ENCODE results near the gene TMEM17. TPM values are rescaled to one million over a fixed set of nuclear protein-coding genes. Genes with fewer than 3 reads are reported as not detected.

The TMEM17 gene
- total and polyA plus RNA-seq, 2 donors (not counting 1 experiment from before 2014, with no cell fraction given) = 2.5 to 4.9 TPM

DNA sequence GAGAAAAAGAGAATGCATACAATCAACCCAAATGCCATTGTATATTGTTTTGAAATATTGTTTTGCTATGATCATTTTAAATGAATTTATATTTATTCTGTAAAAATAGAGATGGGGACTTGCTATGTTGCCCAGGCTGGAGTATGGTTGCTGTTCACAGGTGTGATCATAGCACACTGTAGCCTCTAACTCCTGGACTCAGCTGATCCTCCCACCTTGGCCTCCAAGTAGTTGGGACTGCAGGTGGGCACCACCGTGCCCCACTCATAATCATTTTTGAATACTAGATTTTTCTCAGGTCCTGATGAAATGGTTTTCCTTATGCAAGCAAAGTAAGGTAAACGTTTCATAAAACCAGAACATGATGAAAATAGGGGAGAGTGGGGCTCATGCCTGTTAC is 46.3 kb downstream of the TMEM17 start:
- TF ChIP-seq, protein P1, sequence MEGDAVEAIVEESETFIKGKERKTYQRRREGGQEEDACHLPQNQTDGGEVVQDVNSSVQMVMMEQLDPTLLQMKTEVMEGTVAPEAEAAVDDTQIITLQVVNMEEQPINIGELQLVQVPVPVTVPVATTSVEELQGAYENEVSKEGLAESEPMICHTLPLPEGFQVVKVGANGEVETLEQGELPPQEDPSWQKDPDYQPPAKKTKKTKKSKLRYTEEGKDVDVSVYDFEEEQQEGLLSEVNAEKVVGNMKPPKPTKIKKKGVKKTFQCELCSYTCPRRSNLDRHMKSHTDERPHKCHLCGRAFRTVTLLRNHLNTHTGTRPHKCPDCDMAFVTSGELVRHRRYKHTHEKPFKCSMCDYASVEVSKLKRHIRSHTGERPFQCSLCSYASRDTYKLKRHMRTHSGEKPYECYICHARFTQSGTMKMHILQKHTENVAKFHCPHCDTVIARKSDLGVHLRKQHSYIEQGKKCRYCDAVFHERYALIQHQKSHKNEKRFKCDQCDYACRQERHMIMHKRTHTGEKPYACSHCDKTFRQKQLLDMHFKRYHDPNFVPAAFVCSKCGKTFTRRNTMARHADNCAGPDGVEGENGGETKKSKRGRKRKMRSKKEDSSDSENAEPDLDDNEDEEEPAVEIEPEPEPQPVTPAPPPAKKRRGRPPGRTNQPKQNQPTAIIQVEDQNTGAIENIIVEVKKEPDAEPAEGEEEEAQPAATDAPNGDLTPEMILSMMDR (conservative IDR thresholded peaks at IDR 0.05 in 1 of 2, IDR thresholded peaks at IDR 0.05 in 1 of 2; ENCODE audit: low read depth in 1 of 2, low read length in 2 of 2) = no peak
- no peak for TF ChIP-seq EZH2 (IDR thresholded peaks at IDR 0.05; ENCODE audit: low read length, missing control alignments)
- no peak overlapping the region for H3K9ac ChIP-seq (ENCODE audit: insufficient read depth, low read length)
- H3K79me2 ChIP-seq (ENCODE audit: control insufficient read depth, insufficient read depth, low read length) = no peaks in the 10 kb centered on the region
- H3K27ac ChIP-seq (ENCODE audit: insufficient read depth, low read length) = no peak overlapping the region
- H3K4me3 ChIP-seq (replicated peaks in 1 of 4; ENCODE audit: control extremely low read depth in 1 of 4, insufficient read depth in 1 of 4, low read depth in 3 of 4, low read length in 4 of 4) = no peak overlapping the region
- H3K36me3 ChIP-seq (ENCODE audit: control insufficient read depth, insufficient read depth, low read length) = no peaks in the 10 kb centered on the region
- DNase-seq (ENCODE audit: low read depth in 2 of 2) = no peak
- peaks cover 6% of the 10 kb centered on the region for H3K4me1 ChIP-seq (ENCODE audit: control insufficient read depth, extremely low read depth, insufficient read depth, low read length)
- no peaks in the 10 kb centered on the region for H3K9me3 ChIP-seq (ENCODE audit: control insufficient read depth, insufficient read depth, low read depth, low read length)
- H2AFZ ChIP-seq (ENCODE audit: low read length) = no peak overlapping the region
- no peak overlapping the region for H3K4me2 ChIP-seq (ENCODE audit: extremely low read depth, insufficient read depth, low read length)
- H4K20me1 ChIP-seq (ENCODE audit: control insufficient read depth, extremely low read depth, insufficient read depth, low read length) = no peaks in the 10 kb centered on the region
- no peaks in the 10 kb centered on the region for H3K27me3 ChIP-seq (ENCODE audit: control insufficient read depth, insufficient read depth, low read length)

DNA sequence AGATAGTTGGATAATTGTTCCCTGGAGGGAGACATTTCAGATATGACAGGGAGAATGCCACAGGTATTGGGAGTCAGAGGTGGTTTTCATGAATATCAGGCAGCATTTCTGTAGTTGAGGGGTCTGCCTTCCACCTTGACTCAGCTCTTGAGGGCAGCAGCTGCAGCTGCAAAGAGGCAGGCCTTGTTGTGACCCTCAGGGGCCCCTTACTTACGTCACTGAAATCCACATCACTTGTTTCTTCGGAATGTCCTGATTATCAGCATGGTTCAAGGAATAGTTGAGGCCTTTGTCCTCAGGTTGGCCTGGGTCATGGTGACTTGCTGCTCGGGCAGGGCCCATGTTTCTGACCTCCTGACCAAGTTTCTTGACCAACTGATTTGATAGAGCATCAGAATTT is 46.9 kb downstream of the TMEM17 start:
- Histone ChIP-seq H2AFZ (ENCODE audit: low read length) (no peak overlapping the region), H3K36me3 (ENCODE audit: control insufficient read depth, insufficient read depth, low read length) (no peaks in the 10 kb centered on the region), H3K4me2 (ENCODE audit: extremely low read depth, insufficient read depth, low read length) (no peak overlapping the region), H3K4me3 (replicated peaks in 1 of 4; ENCODE audit: control extremely low read depth in 1 of 4, insufficient read depth in 1 of 4, low read depth in 3 of 4, low read length in 4 of 4) (no peak overlapping the region), H4K20me1 (ENCODE audit: control insufficient read depth, extremely low read depth, insufficient read depth, low read length) (no peaks in the 10 kb centered on the region), H3K27ac (ENCODE audit: insufficient read depth, low read length) (no peak overlapping the region), H3K4me1 (ENCODE audit: control insufficient read depth, extremely low read depth, insufficient read depth, low read length) (peaks cover 6% of the 10 kb centered on the region), H3K27me3 (ENCODE audit: control insufficient read depth, insufficient read depth, low read length) (no peaks in the 10 kb centered on the region), H3K9me3 (ENCODE audit: control insufficient read depth, insufficient read depth, low read depth, low read length) (no peaks in the 10 kb centered on the region), H3K79me2 (ENCODE audit: control insufficient read depth, insufficient read depth, low read length) (no peaks in the 10 kb centered on the region), H3K9ac (ENCODE audit: insufficient read depth, low read length) (no peak overlapping the region)
- no peak for DNase-seq (ENCODE audit: low read depth in 2 of 2)
- no peak for TF ChIP-seq EZH2 (IDR thresholded peaks at IDR 0.05; ENCODE audit: low read length, missing control alignments)
- TF ChIP-seq, protein P1 (conservative IDR thresholded peaks at IDR 0.05 in 1 of 2, IDR thresholded peaks at IDR 0.05 in 1 of 2; ENCODE audit: low read depth in 1 of 2, low read length in 2 of 2) = no peak

DNA sequence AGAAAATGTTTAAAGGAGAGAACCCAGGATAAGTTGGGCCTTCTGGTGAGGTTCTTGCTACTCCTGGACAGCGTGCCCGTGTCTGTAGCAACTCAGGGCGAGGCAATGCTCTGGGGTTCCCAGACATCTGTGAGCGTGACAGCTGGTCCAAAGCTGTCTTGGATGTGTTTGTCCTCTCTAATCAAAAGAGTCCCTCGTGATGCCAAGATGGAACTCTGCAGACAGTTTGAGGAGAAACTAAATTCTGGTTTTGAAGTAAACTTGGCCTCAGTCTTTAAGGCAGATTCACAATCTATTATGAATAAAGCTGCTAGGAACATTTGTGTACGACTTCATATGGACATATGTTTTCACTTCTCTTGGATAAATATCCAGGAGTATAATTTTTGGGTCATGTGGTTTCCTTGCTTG is 47.3 kb downstream of the TMEM17 start:
- peak overlapping the region; percentile 9 for H2AFZ ChIP-seq (ENCODE audit: low read length)
- H3K4me1 ChIP-seq (ENCODE audit: control insufficient read depth, extremely low read depth, insufficient read depth, low read length) = peaks cover 6% of the 10 kb centered on the region

More for the DNA sequence above, 47.3 kb downstream of the TMEM17 start:
- Histone ChIP-seq H3K27me3 (ENCODE audit: control insufficient read depth, insufficient read depth, low read length) (no peaks in the 10 kb centered on the region), H3K9me3 (ENCODE audit: control insufficient read depth, insufficient read depth, low read depth, low read length) (no peaks in the 10 kb centered on the region), H3K36me3 (ENCODE audit: control insufficient read depth, insufficient read depth, low read length) (no peaks in the 10 kb centered on the region), H3K4me3 (replicated peaks in 1 of 4; ENCODE audit: control extremely low read depth in 1 of 4, insufficient read depth in 1 of 4, low read depth in 3 of 4, low read length in 4 of 4) (no peak overlapping the region), H3K9ac (ENCODE audit: insufficient read depth, low read length) (no peak overlapping the region), H3K79me2 (ENCODE audit: control insufficient read depth, insufficient read depth, low read length) (no peaks in the 10 kb centered on the region), H3K27ac (ENCODE audit: insufficient read depth, low read length) (no peak overlapping the region), H3K4me2 (ENCODE audit: extremely low read depth, insufficient read depth, low read length) (no peak overlapping the region), H4K20me1 (ENCODE audit: control insufficient read depth, extremely low read depth, insufficient read depth, low read length) (no peaks in the 10 kb centered on the region)
- TF ChIP-seq, protein P1 (conservative IDR thresholded peaks at IDR 0.05 in 1 of 2, IDR thresholded peaks at IDR 0.05 in 1 of 2; ENCODE audit: low read depth in 1 of 2, low read length in 2 of 2) = no peak
- DNase-seq (ENCODE audit: low read depth in 2 of 2) = no peak

Measured in fibroblast of lung (primary cell).